Naive thymus-derived CD8-positive, alpha-beta T cell (primary cell): ENCODE measurements around the gene LAD1. TPM values are rescaled to one million over a fixed set of nuclear protein-coding genes. Genes with fewer than 3 reads are reported as not detected.
A peak's percentile ranks its signal among the peaks of the same experiment; 100 is the strongest.

Experiments
- ATAC-seq, 2 donors: fragments of 150-1000 bp; cut with Tn5 transposase in 1 of 2; sonication (Bioruptor Pico), chemical (Tn5 transposase) in 1 of 2; 1 replicate in 1 of 2; 2 replicates in 1 of 2; pipeline ENCODE4 v1.10.0; 2021; ENCODE audit warnings: mild to moderate bottlenecking in 2 of 2, moderate library complexity in 2 of 2
- POLR2A ChIA-PET: fragments of 350-600 bp; sonication (Branson Sonifier 250); formaldehyde crosslinking; loops from one replicate; lab custom pipeline; 2021; ENCODE audit warnings: antibody characterized with exemption; lab: Charles Lee
- DNase-seq, 10 donors: peaks; one replicate each; pipeline versions ENCODE4 v3.0.0 to v3.0.0-alpha.2; 2020 to 2022
- H3K27ac Mint-ChIP-seq, 10 donors: one replicate each; pipeline ENCODE4 v1.8.0; 2020 to 2022; ENCODE audit warnings: mild to moderate bottlenecking in 10 of 10, mixed read lengths in 10 of 10, moderate library complexity in 4 of 10, inconsistent platforms in 1 of 10
- H3K27me3 Mint-ChIP-seq, 5 donors: one replicate each; pipeline ENCODE4 v1.8.0; 2021 to 2022; ENCODE audit warnings: mixed read lengths in 5 of 5
- H3K36me3 Mint-ChIP-seq, 3 donors: one replicate each; pipeline ENCODE4 v1.8.0; 2020 to 2022; ENCODE audit warnings: mixed read lengths in 3 of 3, mild to moderate bottlenecking in 2 of 3, inconsistent platforms in 1 of 3
- H3K4me1 Mint-ChIP-seq, 4 donors: one replicate each; pipeline ENCODE4 v1.8.0; 2021 to 2022; ENCODE audit warnings: mixed read lengths in 4 of 4
- H3K4me3 Mint-ChIP-seq, 10 donors: one replicate each; pipeline ENCODE4 v1.8.0; 2020 to 2022; ENCODE audit warnings: mild to moderate bottlenecking in 10 of 10, mixed read lengths in 10 of 10, moderate library complexity in 6 of 10, inconsistent platforms in 1 of 10
- H3K9me3 Mint-ChIP-seq, 9 donors: one replicate each; pipeline ENCODE4 v1.8.0; 2020 to 2022; ENCODE audit warnings: mixed read lengths in 9 of 9, mild to moderate bottlenecking in 3 of 9, inconsistent platforms in 1 of 9, moderate library complexity in 1 of 9
- polyA plus RNA-seq, 3 donors: library from polyadenylated mRNA; unstranded; fragments of 300-500 nt; fragmentation: Illumina TruSeq; gene quantifications; one replicate each; pipeline ENCODE4 v1.2.3, GENCODE V29; 2021
- total RNA-seq, 8 experiments: library from RNA in 2 of 8; stranded (reverse) in 2 of 8; gene quantifications; one replicate each; pipeline ENCODE4 v1.2.3 and lab custom pipeline; 2021 to 2026

The LAD1 gene
- total and polyA plus RNA-seq, 5 experiments from 2014 or later = not detected

DNA sequence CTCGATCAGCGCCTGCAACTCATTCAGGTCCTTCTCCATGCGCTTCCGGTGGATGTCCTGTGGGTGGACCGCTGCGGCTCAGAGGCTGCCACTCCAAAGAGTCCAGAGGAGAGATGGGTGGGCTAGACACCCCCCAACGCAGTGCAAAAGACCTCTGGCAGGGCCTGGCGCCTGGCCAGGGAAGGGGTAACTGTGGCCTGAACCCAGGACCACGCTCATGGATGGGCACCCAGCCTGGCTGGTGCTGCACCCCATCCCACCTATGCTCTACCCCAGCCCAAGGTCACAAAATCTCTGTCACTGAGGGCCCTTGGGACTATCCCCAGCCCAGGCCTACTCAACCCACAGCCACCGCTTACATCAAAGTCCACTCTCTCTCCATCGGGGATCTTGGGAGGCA is 33.9 kb downstream of the LAD1 start:
- H3K36me3 Mint-ChIP-seq = no peaks in the 10 kb centered on the region
- POLR2A ChIA-PET = no interaction called here
- DNase-seq (peak in 1 of 10 donors; percentile 45), ATAC-seq (no peak)
- H3K27me3 Mint-ChIP-seq = peaks cover 3 to 30% (median 10%) of the 10 kb centered on the region in 5 donors
- H3K4me3 Mint-ChIP-seq = no peak overlapping the region
- no peaks in the 10 kb centered on the region for H3K4me1 Mint-ChIP-seq
- H3K27ac Mint-ChIP-seq = no peak overlapping the region
- peaks cover 0 to 2% (median 0%) of the 10 kb centered on the region in 9 donors for H3K9me3 Mint-ChIP-seq

DNA sequence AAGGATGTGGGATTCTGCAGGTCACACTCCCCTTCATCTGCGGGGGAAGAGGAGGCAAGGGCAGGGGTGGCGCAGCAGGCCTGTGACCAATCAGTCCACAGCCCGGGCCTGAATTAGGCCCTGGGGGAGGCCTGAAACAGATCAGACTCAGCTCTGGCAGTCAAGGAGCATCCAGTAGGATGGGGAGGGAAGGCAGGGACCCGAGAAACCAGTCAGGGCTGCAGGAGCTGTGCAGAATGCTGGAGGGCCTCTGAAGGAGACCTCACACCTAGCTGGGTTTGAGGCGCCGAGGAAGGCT is 34.4 kb downstream of the LAD1 start:
- Mint-ChIP-seq H3K4me3 (no peak overlapping the region), H3K27me3 (peaks cover 3 to 30% (median 10%) of the 10 kb centered on the region in 5 donors), H3K9me3 (peaks cover 0 to 2% (median 0%) of the 10 kb centered on the region in 9 donors), H3K27ac (no peak overlapping the region), H3K36me3 (no peaks in the 10 kb centered on the region), H3K4me1 (no peaks in the 10 kb centered on the region)
- ATAC-seq (no peak), DNase-seq (peak in 1 of 10 donors; percentile 8)
- POLR2A ChIA-PET = no interaction called here

DNA sequence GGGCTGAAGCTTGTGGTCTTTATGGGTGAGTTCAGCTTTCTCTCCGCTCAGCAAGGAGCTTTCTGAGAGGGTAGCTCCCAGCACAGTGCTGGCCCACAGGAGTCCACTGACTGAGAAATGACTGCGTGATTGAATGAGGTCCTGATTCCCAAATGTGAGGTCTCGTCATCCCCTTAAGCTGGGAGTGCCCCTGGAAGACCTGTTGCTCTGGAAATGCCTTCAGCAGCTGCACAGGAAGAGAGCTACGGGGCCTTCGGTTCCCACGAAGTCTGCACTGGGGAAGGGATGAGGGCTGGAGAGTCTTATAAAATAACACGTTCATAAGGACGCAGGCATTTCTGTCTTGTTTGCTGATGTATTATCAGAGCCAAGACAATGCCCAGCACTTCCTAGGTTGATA is 35.7 kb downstream of the LAD1 start:
- H3K36me3 Mint-ChIP-seq = no peaks in the 10 kb centered on the region
- POLR2A ChIA-PET = no interaction called here
- H3K9me3 Mint-ChIP-seq = peaks cover 0 to 2% (median 0%) of the 10 kb centered on the region in 9 donors
- DNase-seq (peak in 1 of 10 donors; percentile 34), ATAC-seq (no peak)
- H3K4me3 Mint-ChIP-seq = no peak overlapping the region
- no peaks in the 10 kb centered on the region for H3K4me1 Mint-ChIP-seq
- no peak overlapping the region for H3K27ac Mint-ChIP-seq
- peaks cover 0 to 20% (median 6%) of the 10 kb centered on the region in 5 donors for H3K27me3 Mint-ChIP-seq

DNA sequence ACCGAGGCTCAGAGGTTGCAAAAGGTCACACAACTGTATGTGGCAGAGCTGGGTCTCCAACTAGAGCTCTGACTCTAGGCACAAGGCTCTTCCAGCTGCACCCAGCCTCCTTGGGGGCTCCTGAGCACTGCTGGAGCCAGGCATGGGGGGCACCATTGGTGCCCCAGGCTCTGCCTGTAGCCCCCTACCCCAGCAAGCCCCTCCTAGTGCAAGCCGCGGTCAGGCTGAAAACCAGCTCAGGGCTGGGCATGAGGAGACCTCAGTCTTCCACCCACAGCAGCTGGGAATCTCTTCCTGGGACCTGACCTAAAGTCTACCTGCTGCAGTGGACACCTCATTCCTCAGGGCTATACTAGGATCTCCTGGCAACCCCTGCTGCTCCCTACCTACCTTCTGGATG is 36.2 kb downstream of the LAD1 start:
- POLR2A ChIA-PET = no interaction called here
- H3K27me3 Mint-ChIP-seq = peaks cover 0 to 20% (median 6%) of the 10 kb centered on the region in 5 donors

DNA sequence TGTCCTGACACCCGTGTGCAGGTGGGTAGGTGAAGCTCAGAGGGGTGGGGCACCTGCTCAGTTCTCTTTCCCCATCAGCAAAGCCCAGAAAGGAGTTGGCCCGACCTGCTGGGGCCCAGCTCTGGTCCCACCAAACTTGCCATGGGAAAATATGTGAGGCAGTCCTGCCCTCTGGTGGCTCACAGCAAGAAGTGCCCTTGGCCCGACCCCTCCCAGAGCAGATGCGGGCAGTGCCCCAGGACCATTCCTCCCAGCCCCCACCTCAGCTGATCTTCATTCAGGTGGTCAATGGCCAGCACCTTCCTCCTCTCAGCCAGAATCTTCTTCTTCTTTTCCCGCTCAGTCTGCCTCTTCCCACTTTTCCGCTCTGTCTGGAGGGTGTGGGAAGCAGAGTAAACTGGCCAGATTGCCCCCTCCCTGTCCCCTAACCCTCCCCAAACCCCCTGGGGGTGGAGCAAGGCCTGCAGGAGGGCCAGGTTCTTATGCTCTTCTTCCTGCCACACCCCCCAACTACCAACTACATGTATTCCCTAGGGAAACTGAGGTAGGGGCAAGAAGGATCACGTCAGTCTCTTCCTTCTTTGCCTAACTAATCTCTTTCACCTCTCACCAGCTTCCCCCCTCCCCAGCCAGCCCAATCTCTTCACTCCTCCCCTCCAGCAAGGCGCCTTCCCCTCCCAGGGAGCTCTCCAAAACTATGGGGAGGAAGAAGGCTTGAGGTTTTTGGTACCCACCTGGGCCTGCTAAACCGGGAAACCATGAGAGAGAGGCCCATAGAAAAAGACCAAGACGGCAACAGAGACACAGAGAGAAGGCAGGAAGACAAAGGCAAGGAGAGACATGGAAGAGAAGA is 37.2 kb downstream of the LAD1 start:
- Mint-ChIP-seq H3K9me3 (peaks cover 0 to 2% (median 0%) of the 10 kb centered on the region in 9 donors), H3K36me3 (no peaks in the 10 kb centered on the region), H3K4me1 (no peaks in the 10 kb centered on the region), H3K27ac (peak overlapping the region in 1 of 10 donors; percentile 71), H3K4me3 (no peak overlapping the region), H3K27me3 (peaks cover 0 to 15% (median 4%) of the 10 kb centered on the region in 5 donors)
- ATAC-seq = no peak
- peak in 4 of 10 donors; percentile 5 to 57 (median 8) for DNase-seq
- POLR2A ChIA-PET = no interaction called here

More for the DNA sequence above, 36.2 kb downstream of the LAD1 start:
- no peak for ATAC-seq
- DNase-seq = peak in 1 of 10 donors; percentile 59
- peaks cover 0 to 2% (median 0%) of the 10 kb centered on the region in 9 donors for H3K9me3 Mint-ChIP-seq
- no peak overlapping the region for H3K4me3 Mint-ChIP-seq
- H3K4me1 Mint-ChIP-seq = no peaks in the 10 kb centered on the region
- no peaks in the 10 kb centered on the region for H3K36me3 Mint-ChIP-seq
- no peak overlapping the region for H3K27ac Mint-ChIP-seq

DNA sequence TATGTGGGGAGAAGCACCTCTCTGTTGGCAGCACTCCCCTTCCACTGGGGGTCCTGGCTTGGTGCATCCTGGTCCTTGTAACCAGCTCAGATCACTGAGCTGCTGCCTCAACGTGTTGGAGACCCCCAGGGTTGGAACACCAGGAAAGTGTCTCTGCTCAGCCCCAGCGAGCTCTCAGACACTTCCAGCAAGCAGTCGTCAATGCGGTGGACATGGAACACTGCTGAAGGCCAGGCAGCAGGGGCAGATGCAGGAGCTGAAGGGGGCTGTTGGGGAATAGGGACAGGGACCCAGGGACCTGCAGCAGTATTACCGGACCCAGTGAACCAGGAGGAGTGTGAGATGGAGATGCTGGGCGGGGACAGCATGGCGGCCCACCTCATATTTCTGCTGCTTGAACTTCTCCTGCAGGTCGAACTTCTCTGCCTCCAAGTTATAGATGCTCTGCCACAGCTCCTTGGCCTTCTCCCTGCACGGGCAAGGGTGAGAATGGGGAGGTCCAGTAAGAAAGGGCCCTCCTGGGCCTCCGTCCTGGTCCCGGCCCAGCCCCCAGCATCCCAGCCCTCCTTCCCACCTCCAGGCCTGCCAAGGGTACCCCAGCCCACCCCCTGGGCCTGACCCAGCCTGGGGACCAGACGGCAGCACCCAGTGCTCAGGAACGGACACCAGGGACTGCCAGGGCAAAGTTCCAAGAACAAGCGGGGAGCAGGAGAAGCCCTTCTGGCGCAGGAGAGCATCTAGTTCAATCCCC is 38.0 kb downstream of the LAD1 start:
- Mint-ChIP-seq H3K9me3 (peaks cover 0 to 2% (median 0%) of the 10 kb centered on the region in 9 donors), H3K27ac (no peak overlapping the region), H3K27me3 (peaks cover 0 to 18% (median 4%) of the 10 kb centered on the region in 5 donors), H3K4me3 (no peak overlapping the region), H3K36me3 (no peaks in the 10 kb centered on the region), H3K4me1 (no peaks in the 10 kb centered on the region)
- DNase-seq (peak in 1 of 10 donors; percentile 55), ATAC-seq (no peak)
- POLR2A ChIA-PET = no interaction called here

DNA sequence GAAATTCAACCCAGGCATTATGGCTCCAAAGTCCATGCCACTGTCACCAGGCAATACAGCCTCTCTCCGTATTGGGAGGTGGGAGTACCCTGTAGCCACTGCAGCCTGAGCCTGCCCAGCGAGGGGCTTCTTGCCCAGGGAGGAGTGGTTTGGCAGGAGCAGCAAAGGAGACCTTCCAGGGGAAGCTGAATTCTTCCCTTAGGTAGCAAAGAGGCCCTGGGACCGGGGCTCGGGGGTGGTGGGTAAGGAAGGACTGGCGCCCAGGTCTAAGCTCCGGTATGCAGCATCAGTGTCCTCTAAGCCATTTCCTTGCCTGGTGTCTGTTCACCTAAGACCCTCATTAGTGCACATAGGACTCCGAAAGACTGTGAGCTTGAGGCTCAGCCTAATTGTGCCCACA is 38.6 kb downstream of the LAD1 start:
- Mint-ChIP-seq H3K27me3 (peaks cover 0 to 14% (median 4%) of the 10 kb centered on the region in 5 donors), H3K36me3 (no peaks in the 10 kb centered on the region), H3K9me3 (peaks cover 0 to 2% (median 0%) of the 10 kb centered on the region in 9 donors), H3K4me3 (no peak overlapping the region), H3K27ac (no peak overlapping the region), H3K4me1 (no peaks in the 10 kb centered on the region)
- DNase-seq (peak in 1 of 10 donors; percentile 23), ATAC-seq (no peak)
- POLR2A ChIA-PET = no interaction called here

DNA sequence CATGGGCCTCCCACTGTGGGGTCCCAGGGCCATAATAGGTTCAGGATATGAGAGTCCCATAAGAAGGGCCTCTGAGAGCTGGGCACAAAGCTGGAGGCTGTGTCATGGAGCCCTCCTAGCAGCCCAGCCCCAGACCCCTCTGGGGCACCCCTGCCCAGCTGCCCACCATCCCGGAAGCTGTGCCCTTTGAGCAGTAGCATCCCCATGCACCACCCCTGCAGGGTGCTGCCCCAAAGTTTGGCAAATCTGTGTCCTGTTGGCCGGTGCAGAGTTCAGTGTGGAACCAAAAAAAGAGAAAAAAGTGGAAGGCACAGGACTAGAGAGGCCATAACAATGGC is 39.3 kb downstream of the LAD1 start:
- POLR2A ChIA-PET = no interaction called here
- Mint-ChIP-seq H3K4me3 (no peak overlapping the region), H3K27me3 (peaks cover 0 to 16% (median 4%) of the 10 kb centered on the region in 5 donors), H3K9me3 (peaks cover 0 to 2% (median 0%) of the 10 kb centered on the region in 9 donors), H3K27ac (no peak overlapping the region), H3K4me1 (no peaks in the 10 kb centered on the region), H3K36me3 (no peaks in the 10 kb centered on the region)
- ATAC-seq (no peak), DNase-seq (peak in 1 of 10 donors; percentile 38)

DNA sequence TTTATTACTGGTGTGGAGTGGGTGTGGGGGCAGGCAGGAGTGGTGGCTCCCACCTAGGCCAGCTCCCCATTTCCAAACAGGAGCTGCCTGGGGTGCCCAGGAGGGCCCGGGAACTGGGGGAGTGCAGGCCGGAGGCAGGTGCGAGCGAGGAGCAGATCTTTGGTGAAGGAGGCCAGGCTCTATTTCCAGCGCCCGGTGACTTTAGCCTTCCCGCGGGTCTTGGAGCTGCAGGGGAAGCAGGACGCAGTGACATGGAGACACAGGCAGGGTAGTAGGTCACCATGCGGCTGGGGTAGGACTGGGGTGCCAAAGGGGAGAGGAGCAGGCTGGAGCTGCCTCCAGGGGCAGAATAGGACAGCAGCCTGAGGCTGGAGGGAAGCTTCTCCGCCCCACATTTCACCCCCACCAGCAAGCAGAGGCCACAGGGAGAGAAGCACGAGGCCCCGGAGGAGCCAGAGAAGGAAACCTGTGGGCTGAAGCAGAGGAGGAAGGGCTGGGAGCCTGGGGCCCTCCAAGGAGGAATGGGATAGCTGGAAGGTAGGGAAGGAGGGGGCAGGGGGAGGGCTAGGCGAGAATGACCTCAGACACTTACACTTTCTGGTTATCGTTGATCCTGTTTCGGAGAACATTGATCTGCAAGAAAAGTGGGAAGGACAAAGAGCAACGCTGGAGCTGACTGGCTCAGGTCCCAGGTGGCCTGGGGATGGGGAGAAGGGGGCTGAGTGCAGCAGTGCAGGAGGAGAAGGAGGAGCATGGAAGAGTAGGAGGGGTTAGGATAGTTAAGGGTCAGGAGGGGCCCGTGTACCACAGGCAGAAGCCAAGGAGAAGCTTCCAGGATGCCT is 39.9 kb downstream of the LAD1 start:
- Mint-ChIP-seq H3K4me1 (no peaks in the 10 kb centered on the region), H3K36me3 (no peaks in the 10 kb centered on the region), H3K4me3 (no peak overlapping the region), H3K27me3 (peaks cover 0 to 21% (median 8%) of the 10 kb centered on the region in 5 donors), H3K9me3 (peaks cover 0 to 2% (median 0%) of the 10 kb centered on the region in 9 donors), H3K27ac (no peak overlapping the region)
- ATAC-seq = no peak
- DNase-seq = peak in 1 of 10 donors; percentile 51
- POLR2A ChIA-PET = no interaction called here

DNA sequence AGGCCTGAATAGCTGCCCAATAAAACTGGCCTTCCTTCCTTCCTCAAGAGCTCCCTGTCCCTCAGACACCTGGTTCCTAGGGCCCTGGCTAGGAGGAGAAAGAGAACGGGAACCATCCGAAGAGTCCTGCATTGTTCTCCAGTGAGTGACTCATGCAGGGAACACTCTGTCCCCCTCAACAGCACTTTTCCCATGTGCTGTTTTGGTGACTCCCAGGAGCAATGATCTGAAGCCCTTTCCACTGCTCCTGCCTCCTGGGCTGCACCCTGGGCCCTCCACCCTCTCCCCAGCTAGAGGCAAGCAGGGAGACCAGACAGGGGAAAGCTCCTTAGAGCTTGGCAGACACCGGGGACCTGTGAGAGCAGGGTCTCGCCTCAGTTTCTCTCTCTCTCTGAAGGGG is 40.5 kb downstream of the LAD1 start:
- H3K36me3 Mint-ChIP-seq = no peaks in the 10 kb centered on the region
- H3K27me3 Mint-ChIP-seq = peaks cover 0 to 25% (median 8%) of the 10 kb centered on the region in 5 donors
- H3K9me3 Mint-ChIP-seq = peaks cover 0 to 2% (median 0%) of the 10 kb centered on the region in 9 donors
- ATAC-seq = no peak
- H3K4me1 Mint-ChIP-seq = no peaks in the 10 kb centered on the region
- POLR2A ChIA-PET = no interaction called here
- no peak for DNase-seq
- no peak overlapping the region for H3K27ac Mint-ChIP-seq
- H3K4me3 Mint-ChIP-seq = peak overlapping the region in 1 of 10 donors; percentile 24

DNA sequence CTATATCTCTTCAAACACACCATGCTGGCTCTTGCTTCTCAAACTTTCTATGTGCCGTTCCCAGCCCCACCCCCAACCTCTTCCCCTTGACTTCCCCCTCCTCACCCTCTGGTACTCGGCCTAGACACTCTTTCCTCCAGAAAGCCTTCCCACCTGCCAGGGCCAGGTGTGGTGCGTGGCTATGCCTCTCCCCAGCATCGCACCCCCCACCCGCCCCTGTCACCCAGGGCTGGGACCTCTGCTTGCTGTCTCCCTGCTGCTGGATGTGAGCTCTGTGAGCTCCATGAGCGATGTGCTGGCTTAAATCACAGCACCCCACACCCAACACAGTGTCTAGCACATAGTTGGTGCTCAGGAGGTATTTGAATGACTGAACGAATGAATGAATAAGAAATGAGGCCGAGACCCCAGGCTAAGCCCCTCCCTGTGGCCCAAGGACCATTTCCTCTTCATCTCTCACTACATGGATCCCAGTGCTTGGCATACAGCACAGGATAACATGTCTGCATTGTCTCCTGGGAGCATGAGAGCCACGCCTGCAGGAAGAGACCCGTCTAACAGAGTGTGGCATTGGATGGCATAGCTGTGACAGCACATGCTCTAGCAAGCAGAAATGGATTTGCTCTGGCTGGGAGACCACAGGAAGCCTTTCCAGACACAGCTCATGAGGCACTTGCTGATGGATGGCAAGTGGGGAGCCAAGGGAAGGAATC is 41.3 kb downstream of the LAD1 start:
- POLR2A ChIA-PET = no interaction called here
- H3K4me3 Mint-ChIP-seq = no peak overlapping the region
- H3K36me3 Mint-ChIP-seq = no peaks in the 10 kb centered on the region
- no peaks in the 10 kb centered on the region for H3K4me1 Mint-ChIP-seq
- DNase-seq (peak in 1 of 10 donors; percentile 48), ATAC-seq (no peak)
- peaks cover 0 to 2% (median 0%) of the 10 kb centered on the region in 9 donors for H3K9me3 Mint-ChIP-seq
- peaks cover 0 to 27% (median 8%) of the 10 kb centered on the region in 5 donors for H3K27me3 Mint-ChIP-seq
- no peak overlapping the region for H3K27ac Mint-ChIP-seq

DNA sequence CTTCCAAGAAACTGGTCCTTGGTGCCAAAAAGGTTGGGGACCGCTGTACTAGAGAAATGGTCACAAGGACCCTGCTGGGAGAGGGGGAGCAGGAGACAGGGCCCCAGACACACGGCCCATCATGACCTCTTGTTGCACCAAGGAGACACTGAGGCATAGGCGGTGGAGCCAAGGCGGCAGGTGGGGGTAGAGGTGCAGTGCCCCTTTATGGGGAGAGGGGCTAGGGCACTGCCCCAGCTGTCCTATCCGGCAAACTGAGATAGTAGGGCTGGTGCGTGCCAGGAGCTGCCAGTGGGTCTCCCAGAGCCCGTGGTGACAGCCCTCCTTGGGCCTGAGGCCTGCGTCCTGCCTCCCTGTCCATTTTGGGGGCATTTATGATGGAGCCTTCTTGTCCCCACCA is 41.9 kb downstream of the LAD1 start:
- no peak for ATAC-seq
- POLR2A ChIA-PET = no interaction called here

More for the DNA sequence above, 41.9 kb downstream of the LAD1 start:
- Mint-ChIP-seq H3K36me3 (no peaks in the 10 kb centered on the region), H3K4me1 (no peaks in the 10 kb centered on the region), H3K4me3 (no peak overlapping the region), H3K9me3 (no peaks in the 10 kb centered on the region), H3K27ac (no peak overlapping the region), H3K27me3 (peaks cover 0 to 23% (median 4%) of the 10 kb centered on the region in 5 donors)
- DNase-seq = peak in 1 of 10 donors; percentile 24
